GM23338 (cell line): ENCODE results near the gene RABL6. TPM values are rescaled to one million over a fixed set of nuclear protein-coding genes. Genes with fewer than 3 reads are reported as not detected.

Source experiments
- ATAC-seq: fragments of 200-7000 bp; cut with Tn5 transposase; 3 replicates; pipeline ENCODE4 v1.9.1; 2020
- DNase-seq: peaks from one replicate; pipeline ENCODE4 v3.0.0-alpha.2; 2015; ENCODE audit warnings: low spot score
- H2AFZ ChIP-seq: fragments of 200-600 bp; sonication (generic); 2 replicates; pipeline ENCODE4 v1.8.0; 2016; ENCODE audit warnings: antibody characterized with exemption, mild to moderate bottlenecking, moderate library complexity
- H3F3A ChIP-seq: fragments of 200-600 bp; sonication (generic); replicated peaks from 2 replicates; pipeline ENCODE4 v1.8.0; 2017; ENCODE audit warnings: antibody characterized with exemption, mixed run types, low read depth
- H3K27ac ChIP-seq: fragments of 200-600 bp; sonication (generic); 2 replicates; pipeline ENCODE4 v1.6.1; 2016; ENCODE audit warnings: low read depth
- H3K27me3 ChIP-seq: fragments of 200-600 bp; sonication (generic); 2 replicates; pipeline ENCODE4 v1.8.0; 2016; ENCODE audit warnings: mild to moderate bottlenecking, mixed run types, moderate library complexity; ENCODE audit not compliant: insufficient read depth
- H3K36me3 ChIP-seq: fragments of 200-600 bp; sonication (generic); 2 replicates; pipeline ENCODE4 v1.8.0; 2016; ENCODE audit warnings: mild to moderate bottlenecking; ENCODE audit not compliant: insufficient read depth
- H3K4me1 ChIP-seq: fragments of 200-600 bp; sonication (generic); 2 replicates; pipeline ENCODE4 v1.8.0; 2016; ENCODE audit warnings: mild to moderate bottlenecking, moderate library complexity; ENCODE audit not compliant: insufficient read depth
- H3K4me2 ChIP-seq: fragments of 200-600 bp; sonication (generic); 2 replicates; pipeline ENCODE4 v1.7.1; 2017; ENCODE audit warnings: mixed run types
- H3K4me3 ChIP-seq: fragments of 200-600 bp; sonication (generic); 2 replicates; pipeline ENCODE4 v1.6.1; 2016; ENCODE audit warnings: mixed run types
- H3K79me2 ChIP-seq: fragments of 200-600 bp; sonication (generic); replicated peaks from 2 replicates; pipeline ENCODE4 v1.8.0; 2017; ENCODE audit warnings: mild to moderate bottlenecking; ENCODE audit not compliant: insufficient read depth
- H3K9me2 ChIP-seq: fragments of 200-600 bp; sonication (generic); 2 replicates; pipeline ENCODE4 v1.8.0; 2017; ENCODE audit not compliant: insufficient read depth
- H4K20me1 ChIP-seq: fragments of 200-600 bp; sonication (generic); replicated peaks from 2 replicates; pipeline ENCODE4 v1.8.0; 2017; ENCODE audit warnings: mild to moderate bottlenecking; ENCODE audit not compliant: insufficient read depth
- H3K27ac Mint-ChIP-seq: 2 replicates; pipeline ENCODE4 v1.8.0; 2020; ENCODE audit warnings: inconsistent platforms, mild to moderate bottlenecking, moderate library complexity, mixed read lengths
- H3K27me3 Mint-ChIP-seq: 3 replicates; pipeline ENCODE4 v1.8.0; 2022; ENCODE audit warnings: low read depth, mild to moderate bottlenecking, moderate library complexity, mixed read lengths, inconsistent platforms; ENCODE audit not compliant: insufficient read depth, poor library complexity
- H3K36me3 Mint-ChIP-seq: 3 replicates; pipeline ENCODE4 v1.8.0; 2021; ENCODE audit warnings: low read depth, mild to moderate bottlenecking, inconsistent platforms, moderate library complexity, mixed read lengths
- H3K4me1 Mint-ChIP-seq: 3 replicates; pipeline ENCODE4 v1.8.0; 2020; ENCODE audit warnings: mild to moderate bottlenecking, inconsistent platforms, mixed read lengths
- H3K4me3 Mint-ChIP-seq: 3 replicates; pipeline ENCODE4 v1.8.0; 2021; ENCODE audit warnings: moderate library complexity, mild to moderate bottlenecking, inconsistent platforms, mixed read lengths
- H3K9me3 Mint-ChIP-seq: 3 replicates; pipeline ENCODE4 v1.8.0; 2020; ENCODE audit warnings: moderate library complexity, mild to moderate bottlenecking, inconsistent platforms, mixed read lengths
- CREB1 ChIP-seq: fragments of 250-450 bp; sonication (Bioruptor Pico); IDR thresholded peaks from 2 replicates; pipeline ENCODE4 v1.5.0; 2020; ENCODE audit warnings: low read depth, mild to moderate bottlenecking, moderate library complexity
- EZH2 ChIP-seq: fragments of 200-600 bp; sonication (generic); IDR thresholded peaks from one replicate; pipeline ENCODE4 v1.8.0; 2017; ENCODE audit warnings: antibody characterized with exemption, mild to moderate bottlenecking, low read depth; ENCODE audit not compliant: unreplicated experiment
- JUNB ChIP-seq: IDR thresholded peaks from one replicate; pipeline ENCODE4 v1.6.1; 2016; ENCODE audit warnings: antibody characterized with exemption; ENCODE audit not compliant: unreplicated experiment
- POLR2AphosphoS5 ChIP-seq: IDR thresholded peaks from 2 replicates; pipeline ENCODE4 v1.6.1; 2016; ENCODE audit warnings: antibody characterized with exemption, low read depth
- STAT1 ChIP-seq: IDR thresholded peaks from one replicate; pipeline ENCODE4 v1.6.1; 2016; ENCODE audit warnings: antibody characterized with exemption; ENCODE audit not compliant: unreplicated experiment
- ZNF331 ChIP-seq: fragments of 250-450 bp; sonication (Bioruptor Pico); IDR thresholded peaks from 2 replicates; pipeline ENCODE4 v1.5.0; 2020; ENCODE audit warnings: low read depth, mild to moderate bottlenecking, moderate library complexity
- polyA plus RNA-seq: library from polyadenylated mRNA; unstranded; fragments of >200 nt; fragmentation: Nextera tagmentation; extraction: Ambion mirVana; gene quantifications from 2 replicates; pipeline ENCODE4 v1.2.1, GENCODE V29; 2016
- total RNA-seq: library from RNA; depleted of rRNA; stranded (reverse); fragments of >200 nt; shearing (Covaris generic); gene quantifications from 2 replicates; pipeline ENCODE4 v1.2.3, GENCODE V29; 2014
- TF ChIP-seq, protein P1 (sequence below): IDR thresholded peaks from 2 replicates; pipeline ENCODE4 v1.6.1; 2016; ENCODE audit warnings: antibody characterized with exemption
- TF ChIP-seq, protein P2 (sequence below), 2 experiments: fragments of 200-600 bp in 1 of 2; sonication (generic) in 1 of 2; conservative IDR thresholded peaks; 2 replicates each; pipeline versions ENCODE4 v1.5.1 to v1.6.1; 2016 to 2017; ENCODE audit warnings: antibody characterized with exemption in 2 of 2, low read depth in 2 of 2, mild to moderate bottlenecking in 2 of 2, moderate library complexity in 1 of 2
- TF ChIP-seq, protein P3 (sequence below): IDR thresholded peaks from one replicate; pipeline ENCODE4 v1.6.1; 2018; ENCODE audit warnings: antibody characterized with exemption; ENCODE audit not compliant: unreplicated experiment

The RABL6 gene
- total and polyA plus RNA-seq, 2 experiments from 2014 or later: 59.1 to 127 TPM

DNA sequence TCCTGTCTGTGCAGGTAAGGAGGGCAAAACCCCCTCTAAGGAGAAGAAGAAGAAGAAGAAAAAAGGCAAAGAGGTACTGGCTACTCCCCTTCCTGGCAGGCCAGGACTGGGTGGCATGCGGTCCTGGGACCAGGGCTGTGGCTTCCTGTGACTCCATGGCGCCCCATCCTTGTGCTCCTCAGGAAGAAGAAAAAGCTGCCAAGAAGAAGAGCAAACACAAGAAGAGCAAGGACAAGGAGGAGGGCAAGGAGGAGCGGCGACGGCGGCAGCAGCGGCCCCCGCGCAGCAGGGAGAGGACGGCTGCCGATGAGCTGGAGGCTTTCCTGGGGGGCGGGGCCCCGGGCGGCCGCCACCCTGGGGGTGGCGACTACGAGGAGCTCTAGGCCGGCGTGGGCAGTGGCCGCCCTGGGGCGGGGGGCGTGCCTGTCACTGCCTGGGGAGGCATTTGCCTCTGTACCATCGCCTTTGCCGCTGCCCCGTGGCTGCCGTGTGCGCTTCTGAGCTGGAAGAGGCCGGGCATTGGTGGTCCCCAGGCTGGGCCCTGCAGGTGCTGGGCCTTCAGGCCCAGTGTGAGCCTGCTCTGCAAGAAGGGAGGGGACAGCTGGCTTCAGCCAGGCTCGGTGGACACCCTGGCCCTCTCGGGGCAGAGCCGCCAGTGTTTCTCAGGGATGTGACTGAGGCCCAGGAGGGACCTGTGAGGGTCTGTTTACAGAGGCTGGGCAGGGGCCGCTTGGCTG, 32.6 kb downstream of the RABL6 start:
- DNase-seq (no peak), ATAC-seq (no peak; the same call in 1 of the 3 replicates)

DNA sequence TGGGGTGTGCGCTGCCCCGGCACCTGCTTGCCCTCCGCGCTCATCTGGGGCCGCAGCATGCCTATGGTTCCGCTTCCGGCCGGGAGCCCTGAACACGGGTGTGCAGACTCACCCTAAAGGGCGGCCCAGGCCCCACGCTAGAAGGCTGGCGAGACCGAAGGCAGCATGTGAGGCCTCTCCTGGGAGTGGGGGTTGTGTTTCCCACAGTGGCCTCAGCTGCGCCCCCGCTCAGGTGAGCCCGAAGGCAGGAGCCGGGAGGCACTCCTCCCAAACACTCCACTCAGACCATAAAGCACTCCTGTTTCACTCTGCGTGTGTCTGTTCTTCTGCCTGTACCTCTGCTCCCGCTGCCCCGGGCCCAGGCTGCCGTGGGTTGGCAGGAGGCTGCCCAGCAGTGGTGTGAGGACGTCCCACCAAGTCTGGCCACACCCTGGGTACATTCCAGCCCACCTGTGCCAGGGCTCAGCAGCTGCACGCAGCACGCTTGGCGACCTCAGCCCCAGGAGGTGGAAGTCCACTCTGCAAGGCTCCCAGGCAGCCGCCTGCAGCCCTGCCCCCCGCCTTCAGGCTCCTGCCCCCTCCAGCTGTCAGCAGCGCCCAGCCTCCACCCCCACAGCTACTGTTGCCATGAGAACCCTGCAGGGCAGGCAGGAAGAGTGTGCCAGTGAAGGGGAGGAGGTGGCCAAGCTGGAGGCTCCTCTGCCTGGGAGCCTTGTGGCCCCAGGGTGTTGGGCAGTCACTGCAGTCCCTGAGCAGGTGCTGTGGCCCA, 33.3 kb downstream of the RABL6 start:
- peak overlapping the region; percentile 65; the same call in 1 of the 2 replicates for H3K27ac Mint-ChIP-seq
- H3K36me3 Mint-ChIP-seq: peaks cover 12% of the 10 kb centered on the region
- no peaks in the 10 kb centered on the region; the same call in 2 of the 3 replicates for H3K9me3 Mint-ChIP-seq
- no peaks in the 10 kb centered on the region for H3K9me2 ChIP-seq
- H3K36me3 ChIP-seq: no peaks in the 10 kb centered on the region
- H3K27me3 Mint-ChIP-seq: peaks cover 39% of the 10 kb centered on the region
- no peak overlapping the region for H3K4me3 ChIP-seq
- ATAC-seq (peak; percentile 9), DNase-seq (peak; percentile 55)
- no peak overlapping the region; the same call in 1 of the 2 replicates for H3K4me2 ChIP-seq
- no peaks in the 10 kb centered on the region for H4K20me1 ChIP-seq
- H3F3A ChIP-seq: no peaks in the 10 kb centered on the region
- peaks cover 26% of the 10 kb centered on the region for H3K4me1 Mint-ChIP-seq
- H3K27me3 ChIP-seq: peaks cover 8% of the 10 kb centered on the region; the same call in 1 of the 2 replicates
- no peak overlapping the region; the same call in 1 of the 2 replicates for H3K27ac ChIP-seq
- H3K4me3 Mint-ChIP-seq: peak overlapping the region; percentile 45; the same call in 2 of the 3 replicates
- no peaks in the 10 kb centered on the region for H3K79me2 ChIP-seq
- H3K4me1 ChIP-seq: peaks cover 15% of the 10 kb centered on the region; the same call in 1 of the 2 replicates
- no peak overlapping the region for H2AFZ ChIP-seq
- TF ChIP-seq, protein P1, sequence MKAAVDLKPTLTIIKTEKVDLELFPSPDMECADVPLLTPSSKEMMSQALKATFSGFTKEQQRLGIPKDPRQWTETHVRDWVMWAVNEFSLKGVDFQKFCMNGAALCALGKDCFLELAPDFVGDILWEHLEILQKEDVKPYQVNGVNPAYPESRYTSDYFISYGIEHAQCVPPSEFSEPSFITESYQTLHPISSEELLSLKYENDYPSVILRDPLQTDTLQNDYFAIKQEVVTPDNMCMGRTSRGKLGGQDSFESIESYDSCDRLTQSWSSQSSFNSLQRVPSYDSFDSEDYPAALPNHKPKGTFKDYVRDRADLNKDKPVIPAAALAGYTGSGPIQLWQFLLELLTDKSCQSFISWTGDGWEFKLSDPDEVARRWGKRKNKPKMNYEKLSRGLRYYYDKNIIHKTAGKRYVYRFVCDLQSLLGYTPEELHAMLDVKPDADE: no peak
- TF ChIP-seq, protein P2, sequence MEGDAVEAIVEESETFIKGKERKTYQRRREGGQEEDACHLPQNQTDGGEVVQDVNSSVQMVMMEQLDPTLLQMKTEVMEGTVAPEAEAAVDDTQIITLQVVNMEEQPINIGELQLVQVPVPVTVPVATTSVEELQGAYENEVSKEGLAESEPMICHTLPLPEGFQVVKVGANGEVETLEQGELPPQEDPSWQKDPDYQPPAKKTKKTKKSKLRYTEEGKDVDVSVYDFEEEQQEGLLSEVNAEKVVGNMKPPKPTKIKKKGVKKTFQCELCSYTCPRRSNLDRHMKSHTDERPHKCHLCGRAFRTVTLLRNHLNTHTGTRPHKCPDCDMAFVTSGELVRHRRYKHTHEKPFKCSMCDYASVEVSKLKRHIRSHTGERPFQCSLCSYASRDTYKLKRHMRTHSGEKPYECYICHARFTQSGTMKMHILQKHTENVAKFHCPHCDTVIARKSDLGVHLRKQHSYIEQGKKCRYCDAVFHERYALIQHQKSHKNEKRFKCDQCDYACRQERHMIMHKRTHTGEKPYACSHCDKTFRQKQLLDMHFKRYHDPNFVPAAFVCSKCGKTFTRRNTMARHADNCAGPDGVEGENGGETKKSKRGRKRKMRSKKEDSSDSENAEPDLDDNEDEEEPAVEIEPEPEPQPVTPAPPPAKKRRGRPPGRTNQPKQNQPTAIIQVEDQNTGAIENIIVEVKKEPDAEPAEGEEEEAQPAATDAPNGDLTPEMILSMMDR (conservative IDR thresholded peaks at IDR 0.05; ENCODE audit: low read depth in 2 of 2): no peak
- TF ChIP-seq STAT1 (no peak), JUNB (no peak), EZH2 (no peak), ZNF331 (CRISPR knock-in tag) (no peak)

More for the DNA sequence above, 32.6 kb downstream of the RABL6 start:
- no peaks in the 10 kb centered on the region for H3K36me3 ChIP-seq
- no peaks in the 10 kb centered on the region for H3K79me2 ChIP-seq
- H3K4me1 ChIP-seq: peaks cover 15% of the 10 kb centered on the region; the same call in 1 of the 2 replicates
- no peak overlapping the region for H3K4me2 ChIP-seq
- no peak overlapping the region for H3K27ac ChIP-seq
- TF ChIP-seq JUNB (no peak), ZNF331 (CRISPR knock-in tag) (no peak), EZH2 (no peak), CREB1 (CRISPR knock-in tag) (no peak), POLR2AphosphoS5 (no peak; the same call in 1 of the 2 replicates)
- TF ChIP-seq, protein P3, sequence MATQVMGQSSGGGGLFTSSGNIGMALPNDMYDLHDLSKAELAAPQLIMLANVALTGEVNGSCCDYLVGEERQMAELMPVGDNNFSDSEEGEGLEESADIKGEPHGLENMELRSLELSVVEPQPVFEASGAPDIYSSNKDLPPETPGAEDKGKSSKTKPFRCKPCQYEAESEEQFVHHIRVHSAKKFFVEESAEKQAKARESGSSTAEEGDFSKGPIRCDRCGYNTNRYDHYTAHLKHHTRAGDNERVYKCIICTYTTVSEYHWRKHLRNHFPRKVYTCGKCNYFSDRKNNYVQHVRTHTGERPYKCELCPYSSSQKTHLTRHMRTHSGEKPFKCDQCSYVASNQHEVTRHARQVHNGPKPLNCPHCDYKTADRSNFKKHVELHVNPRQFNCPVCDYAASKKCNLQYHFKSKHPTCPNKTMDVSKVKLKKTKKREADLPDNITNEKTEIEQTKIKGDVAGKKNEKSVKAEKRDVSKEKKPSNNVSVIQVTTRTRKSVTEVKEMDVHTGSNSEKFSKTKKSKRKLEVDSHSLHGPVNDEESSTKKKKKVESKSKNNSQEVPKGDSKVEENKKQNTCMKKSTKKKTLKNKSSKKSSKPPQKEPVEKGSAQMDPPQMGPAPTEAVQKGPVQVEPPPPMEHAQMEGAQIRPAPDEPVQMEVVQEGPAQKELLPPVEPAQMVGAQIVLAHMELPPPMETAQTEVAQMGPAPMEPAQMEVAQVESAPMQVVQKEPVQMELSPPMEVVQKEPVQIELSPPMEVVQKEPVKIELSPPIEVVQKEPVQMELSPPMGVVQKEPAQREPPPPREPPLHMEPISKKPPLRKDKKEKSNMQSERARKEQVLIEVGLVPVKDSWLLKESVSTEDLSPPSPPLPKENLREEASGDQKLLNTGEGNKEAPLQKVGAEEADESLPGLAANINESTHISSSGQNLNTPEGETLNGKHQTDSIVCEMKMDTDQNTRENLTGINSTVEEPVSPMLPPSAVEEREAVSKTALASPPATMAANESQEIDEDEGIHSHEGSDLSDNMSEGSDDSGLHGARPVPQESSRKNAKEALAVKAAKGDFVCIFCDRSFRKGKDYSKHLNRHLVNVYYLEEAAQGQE: no peak
- TF ChIP-seq, protein P1: no peak
- no peak overlapping the region for H3K27ac Mint-ChIP-seq
- no peak overlapping the region for H3K4me3 ChIP-seq
- peaks cover 26% of the 10 kb centered on the region for H3K4me1 Mint-ChIP-seq
- no peaks in the 10 kb centered on the region for H3K9me2 ChIP-seq
- H3K27me3 Mint-ChIP-seq: peaks cover 39% of the 10 kb centered on the region
- no peak overlapping the region for H2AFZ ChIP-seq
- H3K9me3 Mint-ChIP-seq: no peaks in the 10 kb centered on the region; the same call in 2 of the 3 replicates
- H3K36me3 Mint-ChIP-seq: peaks cover 12% of the 10 kb centered on the region
- H4K20me1 ChIP-seq: no peaks in the 10 kb centered on the region
- no peaks in the 10 kb centered on the region for H3F3A ChIP-seq
- peak overlapping the region; percentile 3; the same call in 1 of the 3 replicates for H3K4me3 Mint-ChIP-seq
- H3K27me3 ChIP-seq: peaks cover 4% of the 10 kb centered on the region; the same call in 1 of the 2 replicates
